ENCODE results near the gene PTAFR.
"Not testable (repeated sequence)": the region's sequence is repeated elsewhere in the genome, so short reads cannot be mapped to it uniquely, and the experiment has no call there.

Gene PTAFR

GRCh38 chr1:28144203-28145135 is 32.0 kb downstream of the PTAFR start:
- no peak for DNase-seq (ENCODE audit: low read depth in 3 of 3)

GRCh38 chr1:28143496-28144202 is 32.8 kb downstream of the PTAFR start:
- DNase-seq (ENCODE audit: low read depth in 3 of 3), result no peak

- no peak for DNase-seq (ENCODE audit: low read depth in 3 of 3)
Measured at GRCh38 chr1:28141685-28142084, 34.8 kb downstream of the PTAFR start.

- not testable (repeated sequence) for DNase-seq (ENCODE audit: low read depth in 3 of 3)
Measured at GRCh38 chr1:28139866-28140265, 36.6 kb downstream of the PTAFR start.

GRCh38 chr1:28139025-28139712 is 37.3 kb downstream of the PTAFR start:
- no peak for DNase-seq (ENCODE audit: low read depth in 3 of 3)

- no peak for DNase-seq (ENCODE audit: low read depth in 3 of 3)
Measured at GRCh38 chr1:28136922-28137613, 39.4 kb downstream of the PTAFR start.

GRCh38 chr1:28136169-28136921 is 40.1 kb downstream of the PTAFR start:
- no peak for DNase-seq (ENCODE audit: low read depth in 3 of 3)

GRCh38 chr1:28135371-28136168 is 40.9 kb downstream of the PTAFR start:
- no peak for DNase-seq (ENCODE audit: low read depth in 3 of 3)

GRCh38 chr1:28134651-28135207 is 41.8 kb downstream of the PTAFR start:
- DNase-seq (ENCODE audit: low read depth in 3 of 3), result no peak

- no peak for DNase-seq (ENCODE audit: low read depth in 3 of 3)
Measured at GRCh38 chr1:28132171-28133167, 44.0 kb downstream of the PTAFR start.

- DNase-seq (ENCODE audit: low read depth in 3 of 3), result no peak
Measured at GRCh38 chr1:28130901-28131300, 45.6 kb downstream of the PTAFR start.

- no peak for DNase-seq (ENCODE audit: low read depth in 3 of 3)
Measured at GRCh38 chr1:28129150-28129549, 47.3 kb downstream of the PTAFR start.

GRCh38 chr1:28127617-28128257 is 48.8 kb downstream of the PTAFR start:
- no peak for DNase-seq (ENCODE audit: low read depth in 3 of 3)

GRCh38 chr1:28126783-28127490 is 49.6 kb downstream of the PTAFR start:
- no peak for DNase-seq (ENCODE audit: low read depth in 3 of 3)

GRCh38 chr1:28126212-28126611 is 50.3 kb downstream of the PTAFR start:
- no peak for DNase-seq (ENCODE audit: low read depth in 3 of 3)

GRCh38 chr1:28123461-28123961 is 53.0 kb downstream of the PTAFR start:
- DNase-seq (ENCODE audit: low read depth in 3 of 3), result no peak

GRCh38 chr1:28122183-28122582 is 54.3 kb downstream of the PTAFR start:
- DNase-seq (ENCODE audit: low read depth in 3 of 3), result no peak
